Glutamatergic neuron (in vitro differentiated cells): ENCODE measurements around the gene CAPN2. TPM values are rescaled to one million over a fixed set of nuclear protein-coding genes. Genes with fewer than 3 reads are reported as not detected.

Source experiments
- DNase-seq: peaks from one replicate; pipeline ENCODE4 v3.0.0; 2022
- H3K27ac Mint-ChIP-seq: one replicate; pipeline ENCODE4 v1.8.0; 2020; ENCODE audit warnings: mild to moderate bottlenecking, mixed read lengths, inconsistent platforms; ENCODE audit not compliant: unreplicated experiment
- H3K27me3 Mint-ChIP-seq: one replicate; pipeline ENCODE4 v1.8.0; 2020; ENCODE audit warnings: mild to moderate bottlenecking, moderate library complexity, mixed read lengths, inconsistent platforms; ENCODE audit not compliant: unreplicated experiment
- H3K36me3 Mint-ChIP-seq: one replicate; pipeline ENCODE4 v1.8.0; 2020; ENCODE audit warnings: mild to moderate bottlenecking, mixed read lengths, inconsistent platforms; ENCODE audit not compliant: unreplicated experiment
- H3K4me1 Mint-ChIP-seq: one replicate; pipeline ENCODE4 v1.8.0; 2020; ENCODE audit warnings: mild to moderate bottlenecking, low read depth, mixed read lengths, inconsistent platforms; ENCODE audit not compliant: unreplicated experiment
- H3K4me3 Mint-ChIP-seq: one replicate; pipeline ENCODE4 v1.8.0; 2020; ENCODE audit warnings: mild to moderate bottlenecking, mixed read lengths, inconsistent platforms; ENCODE audit not compliant: unreplicated experiment
- H3K9me3 Mint-ChIP-seq: one replicate; pipeline ENCODE4 v1.8.0; 2020; ENCODE audit warnings: mild to moderate bottlenecking, moderate library complexity, mixed read lengths, inconsistent platforms; ENCODE audit not compliant: unreplicated experiment
- long read RNA-seq: library from polyadenylated mRNA; unstranded; transcript quantifications from one replicate; pipeline ENCODE4 v2.0.0, GENCODE V29; 2020; ENCODE audit not compliant: unreplicated experiment
- total RNA-seq: library from RNA; stranded (reverse); fragmentation: NEBNext Ultra II Directional; extraction: Animal tissue kit (Norgen Biotek cat#: 25700); gene quantifications from one replicate; pipeline ENCODE4 v1.2.1, GENCODE V29; 2021; ENCODE audit not compliant: unreplicated experiment
- TF ChIP-seq, protein P1 (sequence below): fragments of 200-600 bp; sonication (generic); IDR thresholded peaks from one replicate; pipeline ENCODE4 v1.5.0; 2021; ENCODE audit not compliant: partially characterized antibody, unreplicated experiment

CAPN2 gene
- total RNA-seq, result 25.6 TPM
- long read RNA-seq, partial matches to known transcripts, result 0 of 1 reads
- long read RNA-seq, other reads (novel, unspliced or antisense), result 1 of 1 reads

DNA sequence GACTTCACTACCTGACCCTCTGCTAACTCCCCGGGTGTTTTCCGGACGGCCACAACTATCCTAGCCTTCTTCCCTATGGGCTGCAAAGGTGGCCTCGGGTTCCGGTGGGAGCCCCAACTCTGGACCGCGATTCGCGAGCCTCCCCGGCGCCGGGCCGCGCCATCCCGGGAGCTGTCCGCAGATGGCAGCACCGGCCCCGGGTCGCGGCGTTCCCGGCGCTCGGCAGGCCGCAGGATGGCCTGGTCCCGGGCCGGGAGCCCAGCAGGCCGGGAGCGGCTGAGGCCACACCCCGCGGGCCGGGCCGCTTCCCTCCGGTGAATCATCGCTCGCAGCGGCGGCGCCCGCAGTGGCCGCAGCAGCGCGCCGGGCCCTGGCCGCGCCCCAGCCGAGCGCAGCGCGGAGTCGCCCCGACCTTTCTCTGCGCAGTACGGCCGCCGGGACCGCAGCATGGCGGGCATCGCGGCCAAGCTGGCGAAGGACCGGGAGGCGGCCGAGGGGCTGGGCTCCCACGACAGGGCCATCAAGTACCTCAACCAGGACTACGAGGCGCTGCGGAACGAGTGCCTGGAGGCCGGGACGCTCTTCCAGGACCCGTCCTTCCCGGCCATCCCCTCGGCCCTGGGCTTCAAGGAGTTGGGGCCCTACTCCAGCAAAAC is at the start of gene CAPN2:
Gene CAPN2, plus strand, starts transcription at position 346 of the 656 bp plus-strand sequence. Its CDS starts 102 bp downstream, at position 448.
- Mint-ChIP-seq H3K4me1 (no peaks in the 10 kb centered on the region), H3K9me3 (peaks cover 2% of the 10 kb centered on the region), H3K27ac (no peak within 1 kb of the TSS), H3K4me3 (peak within 1 kb of the TSS; percentile 84), H3K36me3 (peaks cover 5% of the 10 kb centered on the region), H3K27me3 (peaks cover 6% of the 10 kb centered on the region)
- TF ChIP-seq, protein P1, sequence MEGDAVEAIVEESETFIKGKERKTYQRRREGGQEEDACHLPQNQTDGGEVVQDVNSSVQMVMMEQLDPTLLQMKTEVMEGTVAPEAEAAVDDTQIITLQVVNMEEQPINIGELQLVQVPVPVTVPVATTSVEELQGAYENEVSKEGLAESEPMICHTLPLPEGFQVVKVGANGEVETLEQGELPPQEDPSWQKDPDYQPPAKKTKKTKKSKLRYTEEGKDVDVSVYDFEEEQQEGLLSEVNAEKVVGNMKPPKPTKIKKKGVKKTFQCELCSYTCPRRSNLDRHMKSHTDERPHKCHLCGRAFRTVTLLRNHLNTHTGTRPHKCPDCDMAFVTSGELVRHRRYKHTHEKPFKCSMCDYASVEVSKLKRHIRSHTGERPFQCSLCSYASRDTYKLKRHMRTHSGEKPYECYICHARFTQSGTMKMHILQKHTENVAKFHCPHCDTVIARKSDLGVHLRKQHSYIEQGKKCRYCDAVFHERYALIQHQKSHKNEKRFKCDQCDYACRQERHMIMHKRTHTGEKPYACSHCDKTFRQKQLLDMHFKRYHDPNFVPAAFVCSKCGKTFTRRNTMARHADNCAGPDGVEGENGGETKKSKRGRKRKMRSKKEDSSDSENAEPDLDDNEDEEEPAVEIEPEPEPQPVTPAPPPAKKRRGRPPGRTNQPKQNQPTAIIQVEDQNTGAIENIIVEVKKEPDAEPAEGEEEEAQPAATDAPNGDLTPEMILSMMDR, result peak; percentile 27
- DNase-seq, result peak; percentile 81

DNA sequence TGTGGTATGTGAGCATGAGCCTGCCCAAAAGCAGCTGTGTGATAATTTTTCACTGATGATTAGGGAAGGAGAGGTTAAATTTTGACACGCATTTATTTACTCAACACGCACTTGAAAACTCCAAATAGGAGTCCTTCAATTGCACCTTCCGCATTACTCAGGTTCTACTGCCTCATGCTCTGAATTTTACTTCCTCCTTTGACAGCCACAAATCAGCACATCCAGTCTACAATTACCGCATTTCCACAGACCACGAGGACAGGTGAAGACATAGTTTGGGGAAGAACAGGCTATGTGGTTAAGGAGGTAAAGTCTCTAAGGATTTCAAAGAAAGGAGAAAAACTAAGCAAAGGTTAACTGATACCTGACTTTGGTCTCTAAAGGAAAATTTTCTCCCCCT is 49.4 kb upstream of the CAPN2 start:
- no peak for DNase-seq
- TF ChIP-seq, protein P1, result no peak
- Mint-ChIP-seq H3K4me3 (no peak overlapping the region), H3K9me3 (peaks cover 4% of the 10 kb centered on the region), H3K36me3 (no peaks in the 10 kb centered on the region), H3K27me3 (peaks cover 3% of the 10 kb centered on the region), H3K4me1 (peaks cover 9% of the 10 kb centered on the region), H3K27ac (no peak overlapping the region)

DNA sequence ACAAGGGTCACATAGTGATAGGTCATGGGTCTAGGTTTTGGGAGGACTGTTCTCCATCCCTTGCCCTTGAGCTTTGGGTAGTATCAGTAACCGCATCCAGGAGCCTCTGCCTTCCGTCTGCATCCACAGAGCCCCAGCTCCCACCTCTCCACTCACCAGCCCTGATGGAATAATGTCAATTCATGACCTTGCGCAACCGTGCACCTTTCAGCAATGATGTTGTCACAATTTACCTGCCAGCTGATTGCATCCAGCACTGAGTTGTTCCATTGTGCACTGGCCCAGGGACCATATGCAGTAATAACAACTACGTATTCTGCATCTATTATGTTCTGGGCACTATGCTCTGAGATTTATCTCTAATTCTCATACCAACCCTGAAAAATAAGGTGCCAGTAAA is 48.2 kb upstream of the CAPN2 start:
- Mint-ChIP-seq H3K27me3 (peaks cover 3% of the 10 kb centered on the region), H3K36me3 (no peaks in the 10 kb centered on the region), H3K27ac (no peak overlapping the region), H3K9me3 (peaks cover 4% of the 10 kb centered on the region), H3K4me1 (peaks cover 9% of the 10 kb centered on the region), H3K4me3 (no peak overlapping the region)
- TF ChIP-seq, protein P1, result no peak
- DNase-seq, result no peak

DNA sequence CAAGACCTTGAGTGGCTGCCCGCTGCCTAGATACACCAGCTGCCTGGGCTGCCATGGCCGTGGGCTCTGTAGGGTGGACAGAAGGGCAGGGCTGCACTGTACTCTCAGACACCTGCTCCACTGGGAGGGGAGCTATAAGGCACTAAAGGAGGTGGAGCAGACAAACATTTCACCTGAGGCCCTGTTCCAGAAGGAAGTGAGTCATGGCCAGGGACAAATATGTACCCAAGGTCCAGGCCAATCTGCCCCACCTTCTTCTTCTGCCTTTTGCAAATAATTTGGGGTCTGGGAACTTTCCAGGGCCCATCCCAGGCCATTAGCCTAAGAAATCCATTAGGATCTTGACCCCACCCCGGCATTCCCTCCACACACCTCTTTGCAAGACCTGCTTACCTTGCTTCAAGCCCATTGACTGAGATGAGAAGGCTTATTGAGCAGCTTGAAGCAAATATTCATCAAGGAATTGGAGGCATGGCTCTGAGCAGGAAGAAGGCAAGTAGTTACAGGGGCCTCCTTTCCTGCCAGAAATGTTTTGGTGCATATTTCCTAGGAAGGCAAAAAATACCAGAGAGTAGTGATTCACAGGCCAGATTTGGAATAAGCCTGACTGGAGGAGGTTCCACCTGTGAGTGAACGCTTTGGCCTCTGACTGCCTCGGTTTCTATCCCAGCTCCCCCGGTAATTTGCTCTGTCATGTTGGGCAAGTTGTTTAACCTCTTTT is 46.6 kb upstream of the CAPN2 start, which contains the start of gene CAPN8:
Gene CAPN8, minus strand, starts transcription at position 110 of the 721 bp plus-strand sequence. Its CDS starts 55 bp downstream, at position 55.
- no peaks in the 10 kb centered on the region for H3K4me1 Mint-ChIP-seq
- TF ChIP-seq, protein P1, result no peak
- peaks cover 2% of the 10 kb centered on the region for H3K9me3 Mint-ChIP-seq
- H3K27me3 Mint-ChIP-seq, result no peaks in the 10 kb centered on the region
- no peak within 1 kb of the TSS for H3K27ac Mint-ChIP-seq
- H3K4me3 Mint-ChIP-seq, result no peak within 1 kb of the TSS
- no peak for DNase-seq
- H3K36me3 Mint-ChIP-seq, result no peaks in the 10 kb centered on the region
